Naive thymus-derived CD4-positive, alpha-beta T cell (primary cell): ENCODE data around the gene SERINC5. TPM values are rescaled to one million over a fixed set of nuclear protein-coding genes. Genes with fewer than 3 reads are reported as not detected.

Experiments
- ATAC-seq: fragments of 150-1000 bp; cut with Tn5 transposase; 2 replicates; pipeline ENCODE4 v1.10.0; 2021; ENCODE audit warnings: mild to moderate bottlenecking, moderate library complexity
- CTCF ChIA-PET: fragments of 350-600 bp; sonication (Branson Sonifier 250); formaldehyde crosslinking; loops from one replicate; lab custom pipeline; 2021; ENCODE audit warnings: antibody characterized with exemption; lab: Charles Lee
- POLR2A ChIA-PET: fragments of 350-600 bp; sonication (Branson Sonifier 250); formaldehyde crosslinking; loops from one replicate; lab custom pipeline; 2021; ENCODE audit warnings: antibody characterized with exemption, inconsistent platforms; lab: Charles Lee
- DNase-seq, 9 donors: peaks; one replicate each; pipeline versions ENCODE4 v3.0.0 to v3.0.0-alpha.2; 2020 to 2022; ENCODE audit warnings: mixed read lengths in 1 of 9
- H3K27ac ChIP-seq: one replicate; pipeline ENCODE4 v1.7.0; 2013; ENCODE audit warnings: mild to moderate bottlenecking, low read depth, low read length, moderate library complexity
- H3K27me3 ChIP-seq, 2 donors: one replicate each; pipeline ENCODE4 v1.7.0; 2013; ENCODE audit warnings: low read length in 2 of 2, mild to moderate bottlenecking in 2 of 2, moderate library complexity in 2 of 2; ENCODE audit not compliant: control insufficient read depth in 2 of 2, insufficient read depth in 2 of 2
- H3K36me3 ChIP-seq, 3 experiments: 1 replicate in 2 of 3; 2 replicates in 1 of 3; pipeline ENCODE4 v1.7.0; 2013; ENCODE audit warnings: low read length in 3 of 3, mild to moderate bottlenecking in 3 of 3, moderate library complexity in 1 of 3; ENCODE audit not compliant: insufficient read depth in 3 of 3, control insufficient read depth in 2 of 3
- H3K4me1 ChIP-seq, 2 donors: one replicate each; pipeline ENCODE4 v1.7.0; 2013; ENCODE audit warnings: low read length in 2 of 2, mild to moderate bottlenecking in 2 of 2, moderate library complexity in 1 of 2; ENCODE audit not compliant: control insufficient read depth in 2 of 2, insufficient read depth in 2 of 2
- H3K4me3 ChIP-seq: 2 replicates; pipeline ENCODE4 v1.7.0; 2013; ENCODE audit warnings: mild to moderate bottlenecking, low read length
- H3K9me3 ChIP-seq, 3 experiments: 1 replicate in 2 of 3; 2 replicates in 1 of 3; pipeline ENCODE4 v1.7.0; 2013; ENCODE audit warnings: low read length in 3 of 3; ENCODE audit not compliant: control insufficient read depth in 2 of 3
- H3K27ac Mint-ChIP-seq, 9 donors: one replicate each; pipeline ENCODE4 v1.8.0; 2020 to 2022; ENCODE audit warnings: mixed read lengths in 9 of 9, mild to moderate bottlenecking in 8 of 9, moderate library complexity in 5 of 9, inconsistent platforms in 2 of 9
- H3K27me3 Mint-ChIP-seq, 5 donors: one replicate each; pipeline ENCODE4 v1.8.0; 2021 to 2022; ENCODE audit warnings: mixed read lengths in 5 of 5, mild to moderate bottlenecking in 1 of 5
- H3K36me3 Mint-ChIP-seq, 5 donors: one replicate each; pipeline ENCODE4 v1.8.0; 2020 to 2022; ENCODE audit warnings: mixed read lengths in 5 of 5, mild to moderate bottlenecking in 3 of 5, inconsistent platforms in 1 of 5
- H3K4me1 Mint-ChIP-seq, 7 donors: one replicate each; pipeline ENCODE4 v1.8.0; 2020 to 2022; ENCODE audit warnings: mixed read lengths in 7 of 7, mild to moderate bottlenecking in 3 of 7, inconsistent platforms in 1 of 7
- H3K4me3 Mint-ChIP-seq, 10 donors: one replicate each; pipeline ENCODE4 v1.8.0; 2020 to 2022; ENCODE audit warnings: mild to moderate bottlenecking in 10 of 10, mixed read lengths in 10 of 10, moderate library complexity in 6 of 10, inconsistent platforms in 2 of 10
- H3K9me3 Mint-ChIP-seq, 11 donors: one replicate each; pipeline ENCODE4 v1.8.0; 2020 to 2022; ENCODE audit warnings: mixed read lengths in 11 of 11, mild to moderate bottlenecking in 4 of 11, inconsistent platforms in 1 of 11, moderate library complexity in 1 of 11
- intact Hi-C, 2 donors: fragments of 100-400 bp; cut with micrococcal nuclease; formaldehyde crosslinking; loops; one replicate each; pipeline ENCODE4 v1.15.1; 2023
- polyA plus RNA-seq, 2 donors: library from polyadenylated mRNA; unstranded; fragments of 300-500 nt; fragmentation: Illumina TruSeq; gene quantifications; one replicate each; pipeline ENCODE4 v1.2.3, GENCODE V29; 2021
- total RNA-seq, 6 experiments: library from RNA in 5 of 6; stranded (reverse) in 5 of 6; gene quantifications; 1 replicate in 5 of 6; 2 replicates in 1 of 6; pipeline ENCODE4 v1.2.3 and lab custom pipeline; 2021 to 2026

SERINC5 gene
- total and polyA plus RNA-seq, 7 experiments from 2014 or later: 34.3 to 164 (median 101) TPM

GRCh38 chr5:80296121-80296520 lies 40.3 kb upstream of the SERINC5 start:
- ChIA-PET POLR2A (no interaction called here), CTCF (no interaction called here)
- Histone ChIP-seq H3K9me3 (no peaks in the 10 kb centered on the region), H3K4me3 (no peak overlapping the region), H3K4me1 (no peaks in the 10 kb centered on the region), H3K36me3 (no peaks in the 10 kb centered on the region), H3K27me3 (no peaks in the 10 kb centered on the region), H3K27ac (no peak overlapping the region)
- Mint-ChIP-seq H3K9me3 (peaks cover 0 to 3% (median 0%) of the 10 kb centered on the region in 11 donors), H3K27me3 (no peaks in the 10 kb centered on the region), H3K36me3 (peaks cover 0 to 5% (median 3%) of the 10 kb centered on the region in 5 donors), H3K4me1 (no peaks in the 10 kb centered on the region), H3K27ac (no peak overlapping the region), H3K4me3 (no peak overlapping the region)
- intact Hi-C loops: no loop called here
- ATAC-seq: no peak
- no peak for DNase-seq

DNA sequence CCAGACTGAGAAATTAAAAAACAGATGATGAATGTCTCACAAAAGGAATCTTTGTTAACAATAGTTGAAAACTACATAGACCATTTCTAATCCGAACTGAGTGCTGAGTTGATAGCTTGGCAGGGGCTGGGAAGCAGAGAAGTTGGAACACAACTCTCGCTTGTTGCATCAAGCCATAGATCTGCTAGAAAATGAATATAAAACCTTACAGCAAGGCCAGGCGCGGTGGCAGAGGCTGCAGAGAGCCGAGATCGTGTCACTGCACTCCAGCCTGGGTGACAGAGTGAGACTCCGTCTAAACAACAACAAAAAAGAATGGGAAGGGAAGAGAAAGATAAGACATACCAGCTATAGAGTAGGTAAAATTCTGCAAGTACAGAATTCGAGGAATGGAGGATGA lies 35.9 kb upstream of the SERINC5 start:
- Mint-ChIP-seq H3K36me3 (peaks cover 0 to 5% (median 3%) of the 10 kb centered on the region in 5 donors), H3K27ac (peak overlapping the region in 1 of 9 donors; percentile 1)

GRCh38 chr5:80289320-80289719 lies 33.5 kb upstream of the SERINC5 start:
- Histone ChIP-seq H3K9me3 (no peaks in the 10 kb centered on the region), H3K36me3 (no peaks in the 10 kb centered on the region), H3K27me3 (no peaks in the 10 kb centered on the region), H3K4me3 (no peak overlapping the region), H3K4me1 (peaks cover 0 to 10% of the 10 kb centered on the region in 2 donors), H3K27ac (no peak overlapping the region)
- ChIA-PET CTCF (interaction anchor here (2.5 kb wide), 1 partner anchor 206 kb away, joined by 5 read pairs; no protein-coding TSS in a partner anchor), POLR2A (no interaction called here)
- intact Hi-C loops: no loop called here
- no peak overlapping the region for H3K4me3 Mint-ChIP-seq
- ATAC-seq: no peak
- peaks cover 0 to 3% (median 0%) of the 10 kb centered on the region in 11 donors for H3K9me3 Mint-ChIP-seq
- H3K27me3 Mint-ChIP-seq: no peaks in the 10 kb centered on the region
- H3K27ac Mint-ChIP-seq: no peak overlapping the region
- DNase-seq: no peak
- H3K36me3 Mint-ChIP-seq: peaks cover 0 to 5% (median 4%) of the 10 kb centered on the region in 5 donors
- peaks cover 9 to 17% (median 12%) of the 10 kb centered on the region in 7 donors for H3K4me1 Mint-ChIP-seq

More for the DNA sequence above, 35.9 kb upstream of the SERINC5 start:
- peaks cover 0 to 3% (median 0%) of the 10 kb centered on the region in 11 donors for H3K9me3 Mint-ChIP-seq
- Histone ChIP-seq H3K27ac (no peak overlapping the region), H3K9me3 (no peaks in the 10 kb centered on the region), H3K36me3 (no peaks in the 10 kb centered on the region), H3K4me1 (no peaks in the 10 kb centered on the region), H3K27me3 (no peaks in the 10 kb centered on the region), H3K4me3 (no peak overlapping the region)
- no peaks in the 10 kb centered on the region for H3K4me1 Mint-ChIP-seq
- H3K4me3 Mint-ChIP-seq: no peak overlapping the region
- ChIA-PET POLR2A (interaction anchor here (0.8 kb wide), 1 partner anchor 12 kb away, joined by 3 read pairs; no protein-coding TSS in a partner anchor), CTCF (interaction anchor here (0.6 kb wide), 1 partner anchor 793 kb away, joined by 6 read pairs; no protein-coding TSS in a partner anchor)
- intact Hi-C loops: no loop called here
- no peak for DNase-seq
- no peaks in the 10 kb centered on the region for H3K27me3 Mint-ChIP-seq
- no peak for ATAC-seq

- peaks cover 3 to 6% (median 4%) of the 10 kb centered on the region in 5 donors for H3K36me3 Mint-ChIP-seq
- DNase-seq (no peak), ATAC-seq (no peak)
- peaks cover 11 to 25% (median 15%) of the 10 kb centered on the region in 7 donors for H3K4me1 Mint-ChIP-seq
- CTCF ChIA-PET: interaction anchor here (2.5 kb wide), 1 partner anchor 204 kb away, joined by 5 read pairs; no protein-coding TSS in a partner anchor
- Histone ChIP-seq H3K4me3 (no peak overlapping the region), H3K4me1 (peaks cover 0 to 10% of the 10 kb centered on the region in 2 donors), H3K27me3 (no peaks in the 10 kb centered on the region), H3K36me3 (no peaks in the 10 kb centered on the region), H3K27ac (no peak overlapping the region), H3K9me3 (no peaks in the 10 kb centered on the region)
- no peak overlapping the region for H3K4me3 Mint-ChIP-seq
- H3K9me3 Mint-ChIP-seq: peaks cover 0 to 3% (median 0%) of the 10 kb centered on the region in 11 donors
- H3K27ac Mint-ChIP-seq: no peak overlapping the region
- H3K27me3 Mint-ChIP-seq: no peaks in the 10 kb centered on the region
- intact Hi-C loops: no loop called here
- POLR2A ChIA-PET: no interaction called here
Observed at GRCh38 chr5:80288177-80288576, 32.3 kb upstream of the SERINC5 start.

- H3K9me3 Mint-ChIP-seq: peaks cover 0 to 1% (median 0%) of the 10 kb centered on the region in 11 donors
- no peaks in the 10 kb centered on the region for H3K9me3 ChIP-seq
- H3K36me3 Mint-ChIP-seq: peaks cover 0 to 6% (median 0%) of the 10 kb centered on the region in 5 donors
- ATAC-seq (peak; percentile 83), DNase-seq (peak in 7 of 9 donors; percentile 21 to 49 (median 34))
- POLR2A ChIA-PET: interaction anchor here (0.7 to 1.7 kb wide), 3 partner anchors 21 to 29 kb away, joined by 3 to 5 read pairs (median 3); partner anchors contain the start of gene SERINC5
- no peaks in the 10 kb centered on the region for H3K36me3 ChIP-seq
- H3K4me3 Mint-ChIP-seq: peak overlapping the region in 9 of 10 donors; percentile 14 to 69 (median 49)
- CTCF ChIA-PET: interaction anchor here (0.6 to 1.8 kb wide), 5 partner anchors 14 to 746 kb away, joined by 3 to 6 read pairs (median 4); no protein-coding TSS in a partner anchor
- no peaks in the 10 kb centered on the region for H3K27me3 ChIP-seq
- H3K4me1 ChIP-seq: peaks cover 0 to 10% of the 10 kb centered on the region in 2 donors
- no peaks in the 10 kb centered on the region for H3K27me3 Mint-ChIP-seq
- intact Hi-C loops: no loop called here
- no peak overlapping the region for H3K4me3 ChIP-seq
- peaks cover 12 to 39% (median 27%) of the 10 kb centered on the region in 7 donors for H3K4me1 Mint-ChIP-seq
- H3K27ac ChIP-seq: no peak overlapping the region
- peak overlapping the region in 8 of 9 donors; percentile 58 to 93 (median 74) for H3K27ac Mint-ChIP-seq
Observed at GRCh38 chr5:80284720-80285119, 28.9 kb upstream of the SERINC5 start.

- Histone ChIP-seq H3K36me3 (no peaks in the 10 kb centered on the region), H3K9me3 (no peaks in the 10 kb centered on the region), H3K27ac (no peak overlapping the region), H3K4me3 (no peak overlapping the region), H3K4me1 (peaks cover 0 to 10% of the 10 kb centered on the region in 2 donors), H3K27me3 (no peaks in the 10 kb centered on the region)
- ChIA-PET CTCF (interaction anchor here (0.6 to 1.0 kb wide), 3 partner anchors 191 to 218 kb away, joined by 3 to 6 read pairs (median 5); no protein-coding TSS in a partner anchor), POLR2A (interaction anchor here (0.6 kb wide), 1 partner anchor 13 kb away, joined by 3 read pairs; no protein-coding TSS in a partner anchor)
- Mint-ChIP-seq H3K36me3 (peaks cover 0 to 6% (median 0%) of the 10 kb centered on the region in 5 donors), H3K9me3 (peaks cover 0 to 1% (median 0%) of the 10 kb centered on the region in 11 donors), H3K4me3 (no peak overlapping the region), H3K4me1 (peaks cover 12 to 39% (median 27%) of the 10 kb centered on the region in 7 donors), H3K27ac (peak overlapping the region in 1 of 9 donors; percentile 38), H3K27me3 (no peaks in the 10 kb centered on the region)
- intact Hi-C loops: no loop called here
- DNase-seq (no peak), ATAC-seq (no peak)
Observed at GRCh38 chr5:80283360-80283759, 27.5 kb upstream of the SERINC5 start.
